NOMO-1 treated with DMSO at 0.1 percent for 48 hours (cell line): Measurements from ENCODE around the gene MCTP1.
"Not testable (repeated sequence)": the region's sequence is repeated elsewhere in the genome, so short reads cannot be mapped to it uniquely, and the experiment has no call there.

ENCODE experiments used
- DNase-seq: peaks from one replicate; lab custom pipeline; 2025; ENCODE audit not compliant: unreplicated experiment; lab: John Stamatoyannopoulos, UW

MCTP1 gene

DNA sequence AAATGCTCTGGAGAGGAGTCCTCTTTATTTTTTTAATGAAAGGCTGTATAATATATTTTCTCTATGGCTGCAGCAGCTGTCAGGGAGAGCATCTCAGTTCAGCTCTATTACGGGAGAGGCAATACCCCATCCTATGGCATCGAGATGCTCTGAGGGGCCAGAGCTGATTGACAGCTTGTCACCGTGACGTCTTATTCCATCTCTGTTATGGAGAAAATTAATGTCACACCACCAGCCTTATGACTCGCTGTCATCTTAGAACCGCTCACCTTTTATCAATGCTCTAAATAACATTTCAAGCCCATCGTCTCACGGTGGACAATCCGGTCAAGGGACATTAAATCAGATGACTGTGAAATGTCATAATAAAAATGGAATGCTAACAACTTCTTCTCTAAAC is 392.9 kb downstream of the MCTP1 start:
- no peak for DNase-seq

DNA sequence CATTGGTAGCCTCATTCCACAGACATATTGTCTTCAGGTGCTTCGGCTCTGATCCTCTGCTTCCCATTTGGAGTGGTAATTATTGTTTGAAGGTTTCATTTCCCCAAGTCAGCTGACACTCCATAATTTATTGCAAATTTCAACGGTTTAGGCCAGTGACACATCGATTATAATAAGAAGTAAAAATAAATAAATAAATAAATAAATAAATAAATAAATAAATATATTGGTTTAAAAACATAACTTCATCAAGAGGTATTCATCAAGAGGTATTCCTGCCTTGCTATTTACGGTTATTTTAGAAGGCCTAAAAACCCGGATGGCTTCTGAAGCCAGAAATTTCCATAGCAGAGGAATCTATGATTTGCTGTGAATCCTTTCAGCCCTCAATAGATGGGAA is 393.3 kb downstream of the MCTP1 start:
- DNase-seq = no peak

DNA sequence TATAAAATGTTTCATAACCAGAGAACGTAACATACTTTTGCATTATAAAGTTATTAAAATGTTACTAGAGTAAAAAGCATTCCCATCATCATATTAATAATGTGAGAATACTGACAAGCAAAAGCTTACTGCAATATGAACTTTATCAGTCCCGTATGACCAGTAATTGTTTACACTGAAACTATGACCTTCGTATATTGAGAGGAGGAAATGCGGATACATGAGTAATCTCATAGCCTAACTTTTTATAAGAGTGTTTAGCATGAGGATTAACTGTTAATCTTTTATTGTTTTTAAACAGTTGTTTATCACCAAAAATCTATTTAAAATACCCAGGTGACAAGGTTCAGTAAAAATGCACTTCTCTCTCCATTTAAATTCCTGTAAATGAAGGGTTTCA is 394.0 kb downstream of the MCTP1 start:
- no peak for DNase-seq

DNA sequence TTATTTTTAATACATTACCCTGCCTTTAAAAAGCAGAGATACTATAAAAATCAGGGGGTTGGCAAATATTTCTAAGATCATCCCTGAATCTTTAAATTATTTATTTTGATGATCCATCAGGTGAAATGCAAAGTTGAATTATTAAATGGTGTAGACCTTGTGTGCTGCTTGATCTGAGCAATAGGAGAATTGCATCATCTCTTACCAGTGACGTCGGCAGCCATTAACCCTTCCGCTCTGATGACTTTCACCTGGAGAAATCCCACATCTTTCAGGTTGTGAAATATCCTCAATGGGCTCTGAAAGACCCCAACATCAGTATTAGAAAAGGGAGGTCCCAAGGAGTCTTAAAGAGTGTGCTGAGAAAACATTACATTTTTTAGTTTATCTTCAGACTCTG is 396.2 kb downstream of the MCTP1 start:
- DNase-seq = no peak

DNA sequence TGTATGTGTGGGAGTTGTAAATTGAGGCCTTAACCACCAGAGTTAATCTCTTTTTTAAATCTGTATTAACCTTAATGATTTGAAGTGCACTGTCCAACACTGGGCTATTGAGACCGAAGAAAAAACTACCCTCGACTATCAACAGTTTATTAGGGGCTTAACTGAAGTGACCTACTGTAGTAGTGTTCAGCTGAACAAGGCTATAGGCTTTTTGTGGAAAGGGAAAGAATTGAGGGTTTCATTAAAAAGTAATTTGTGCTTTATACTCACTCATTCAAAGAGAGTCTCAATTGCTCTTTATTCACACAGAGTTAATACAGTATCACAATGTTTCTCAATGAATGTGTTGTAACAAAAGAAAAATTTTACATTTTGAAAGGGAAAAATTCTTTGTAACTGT is 399.0 kb downstream of the MCTP1 start:
- no peak for DNase-seq

DNA sequence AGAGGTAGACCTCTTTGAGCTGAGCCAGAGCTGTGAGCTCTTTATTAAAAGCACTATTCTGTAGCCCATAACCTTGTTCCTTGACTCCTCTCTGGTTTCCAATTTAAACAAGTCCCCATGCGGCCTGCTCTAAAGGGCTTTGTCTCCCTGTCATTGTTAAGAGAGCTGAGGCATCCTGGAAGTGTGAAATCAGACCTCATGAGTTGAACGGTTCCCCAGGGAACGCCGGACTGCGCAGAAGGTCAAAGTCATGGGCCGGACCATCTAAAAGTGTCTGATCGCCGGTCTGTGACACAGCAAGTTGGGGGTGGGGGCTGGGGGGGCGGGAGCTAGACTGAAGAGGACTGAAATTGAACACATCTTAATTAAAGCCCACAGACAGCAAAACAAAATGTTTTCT is 400.6 kb downstream of the MCTP1 start:
- no peak for DNase-seq

DNA sequence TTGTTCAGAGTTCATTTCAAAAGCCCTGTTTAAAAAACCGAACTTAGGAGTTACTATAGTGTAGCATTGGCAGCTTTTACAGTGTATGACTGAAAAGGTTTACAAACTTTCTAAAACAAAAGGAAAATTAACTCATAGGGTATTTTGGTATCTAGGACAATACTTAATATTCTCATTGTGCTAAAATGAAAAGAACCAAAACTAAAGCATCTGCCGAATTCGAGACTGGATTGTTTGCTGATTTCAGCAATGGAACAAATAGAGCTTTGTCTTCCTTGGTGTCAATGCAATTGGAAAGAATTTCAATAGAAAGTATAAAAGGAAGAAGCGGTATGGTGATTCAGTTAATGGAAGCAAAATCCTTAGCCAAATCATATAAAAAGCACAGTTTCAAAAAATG is 412.4 kb downstream of the MCTP1 start:
- no peak for DNase-seq

DNA sequence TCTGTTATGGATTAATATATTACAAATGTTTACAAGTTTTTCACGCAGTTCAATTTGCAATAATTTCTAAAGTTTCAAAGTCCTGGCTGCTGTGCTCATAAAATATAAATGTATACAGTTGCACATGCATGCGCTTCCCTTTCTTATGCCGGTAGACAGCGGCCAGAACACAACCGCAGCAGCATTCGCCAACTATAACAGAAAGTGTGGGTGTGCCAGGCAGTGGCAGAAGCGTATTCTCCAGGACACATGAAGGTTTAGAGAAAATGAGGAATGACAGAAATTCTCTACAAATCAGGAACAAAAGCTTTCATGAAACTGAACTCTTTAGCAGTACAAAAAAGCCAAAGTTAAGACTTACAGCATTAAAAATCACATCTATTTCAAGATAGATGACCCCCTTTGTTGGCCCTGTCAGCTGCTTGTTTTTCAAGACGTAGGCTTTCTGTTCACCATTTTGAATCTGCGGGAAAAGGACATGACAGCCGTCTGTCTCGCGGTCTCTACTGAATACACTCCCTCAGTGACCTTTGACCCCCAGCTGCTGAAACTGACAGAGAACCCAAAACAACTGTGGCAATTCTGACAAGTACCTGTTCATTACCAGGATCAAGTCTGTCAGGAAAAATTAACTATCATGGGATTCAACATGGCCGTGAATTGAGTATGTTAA is 414.2 kb downstream of the MCTP1 start:
- no peak for DNase-seq

DNA sequence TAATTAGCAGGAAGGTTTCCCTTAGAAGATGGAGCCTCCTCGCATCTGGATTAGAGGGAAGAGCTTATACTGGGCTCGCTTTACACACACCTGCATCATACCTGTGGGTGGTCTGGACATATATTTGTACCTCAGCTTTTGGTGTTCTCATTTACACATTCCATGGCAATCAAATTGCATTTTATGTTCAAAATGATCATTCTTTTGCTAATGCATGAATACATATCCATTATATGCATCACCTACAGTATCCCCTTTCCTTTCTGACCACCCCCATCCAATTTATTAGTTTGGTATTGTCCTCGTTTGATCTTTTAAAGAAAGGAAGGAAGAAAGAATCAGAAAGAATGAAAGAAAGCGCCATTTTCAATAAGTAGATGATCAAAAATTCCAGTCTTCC is 415.0 kb downstream of the MCTP1 start:
- no peak for DNase-seq

DNA sequence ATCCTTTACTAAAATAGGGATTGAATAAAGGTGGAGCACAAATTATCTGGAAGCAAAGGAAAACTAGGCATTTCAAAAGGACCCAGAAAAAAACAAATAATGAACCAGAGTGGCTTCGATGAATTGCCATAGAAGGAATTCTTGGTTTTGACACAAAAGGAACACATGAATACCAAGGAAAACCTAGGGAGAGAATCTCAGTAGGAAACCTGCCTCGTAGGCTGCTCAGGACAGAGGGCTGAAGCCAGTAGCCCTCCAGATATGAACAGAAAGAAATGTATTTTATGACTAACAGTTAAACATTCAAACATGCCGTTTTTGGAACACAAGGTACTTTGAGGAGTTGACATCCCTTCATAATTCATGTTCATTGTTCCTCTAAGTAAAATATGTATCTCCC is 420.9 kb downstream of the MCTP1 start:
- no peak for DNase-seq

DNA sequence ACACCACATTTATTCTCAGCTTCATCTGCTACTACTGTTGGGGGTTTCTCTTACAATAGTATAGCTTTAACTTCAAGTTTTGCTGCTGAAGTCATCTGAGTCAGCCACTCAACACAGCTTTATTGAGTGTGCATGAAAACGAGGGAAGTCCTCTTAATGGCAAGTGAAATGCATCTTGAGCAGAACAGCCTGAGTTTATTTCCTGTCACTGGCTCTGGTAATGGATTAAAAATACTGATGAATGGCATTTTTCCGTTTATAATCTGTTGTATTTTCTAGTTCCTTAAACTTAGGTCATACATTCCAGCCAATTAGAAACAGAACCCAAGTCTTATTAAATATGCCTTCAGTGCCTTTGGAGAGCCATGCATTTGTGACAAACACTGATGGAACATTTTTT is 427.8 kb downstream of the MCTP1 start:
- DNase-seq = no peak

DNA sequence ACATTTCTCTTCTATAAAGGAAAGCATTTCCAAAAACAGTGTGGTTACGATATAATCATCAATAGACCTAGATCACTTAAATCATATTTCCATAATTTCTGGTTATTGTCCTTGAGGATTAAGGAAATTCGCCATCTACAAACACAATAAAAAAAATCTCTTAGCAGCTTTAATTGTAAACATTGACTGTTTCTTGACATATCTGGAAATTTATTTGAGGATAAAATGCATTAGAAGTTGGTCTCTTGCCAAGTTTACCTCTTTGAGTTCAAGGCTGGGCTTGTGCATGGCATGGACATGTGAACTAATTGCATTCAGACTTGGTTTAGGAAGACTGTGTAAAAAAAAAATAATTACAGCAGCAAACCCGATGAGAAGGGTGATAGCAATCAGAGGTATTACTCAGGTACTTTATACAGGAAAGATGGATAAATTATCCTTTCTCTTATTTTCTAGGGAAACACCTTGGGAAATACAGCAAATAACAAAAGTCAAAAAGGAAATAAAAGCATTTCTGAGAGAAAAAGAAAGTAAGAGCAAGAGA is 428.6 kb downstream of the MCTP1 start:
- DNase-seq = no peak

DNA sequence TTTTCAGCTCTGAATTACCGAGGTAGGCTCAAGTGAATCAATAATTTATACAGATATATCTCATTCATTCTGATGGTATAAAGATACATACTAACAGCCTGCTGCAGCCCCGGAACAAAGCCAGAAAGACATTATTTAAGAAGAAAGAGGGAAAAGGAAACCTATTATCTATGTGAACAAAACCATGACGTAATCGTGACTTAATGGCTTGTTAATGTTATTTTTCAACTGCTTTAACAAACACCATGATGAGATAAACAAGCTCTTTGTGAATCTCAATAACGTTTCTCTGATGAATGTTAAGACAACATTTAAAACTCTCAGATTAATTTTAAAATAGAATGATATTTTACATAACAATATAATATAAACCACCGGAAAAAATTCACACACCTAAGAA is 429.4 kb downstream of the MCTP1 start:
- no peak for DNase-seq

DNA sequence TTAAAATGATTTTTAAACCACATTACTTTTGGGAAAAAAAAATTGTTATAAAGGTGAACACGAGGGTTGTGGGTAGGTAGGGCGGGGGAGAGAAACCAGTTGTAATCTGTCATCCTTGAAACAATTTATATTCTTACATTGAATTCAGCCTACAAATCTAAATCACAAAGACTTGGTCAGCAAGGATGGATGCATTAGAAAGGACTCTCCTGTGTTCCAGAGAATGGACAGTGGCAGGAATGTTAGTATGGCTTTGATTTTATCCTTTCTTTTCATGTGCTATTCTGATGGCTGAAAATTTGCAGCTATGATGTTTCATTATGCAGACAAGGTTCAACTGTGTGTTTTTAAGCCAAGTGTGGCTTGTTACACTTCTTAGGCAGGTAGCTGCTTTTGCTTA is 431.8 kb downstream of the MCTP1 start:
- no peak for DNase-seq

DNA sequence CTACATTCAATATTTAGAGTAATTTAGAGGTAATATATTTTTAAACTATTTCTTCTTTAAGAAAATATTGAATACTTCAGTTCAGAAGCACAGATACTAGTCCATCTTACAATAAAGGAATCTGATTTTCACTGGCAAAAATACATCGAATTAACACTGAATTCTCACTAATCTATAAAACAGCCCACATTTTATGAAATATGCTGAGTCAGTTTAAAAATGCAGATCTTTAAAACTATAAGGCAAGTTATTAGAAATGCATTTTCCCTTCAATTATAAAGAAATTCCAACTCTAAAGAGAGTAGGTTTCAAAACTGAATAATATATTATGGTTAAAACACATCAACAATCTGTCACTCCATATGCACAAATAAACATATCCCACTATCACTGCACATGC is 433.9 kb downstream of the MCTP1 start:
- DNase-seq = no peak

DNA sequence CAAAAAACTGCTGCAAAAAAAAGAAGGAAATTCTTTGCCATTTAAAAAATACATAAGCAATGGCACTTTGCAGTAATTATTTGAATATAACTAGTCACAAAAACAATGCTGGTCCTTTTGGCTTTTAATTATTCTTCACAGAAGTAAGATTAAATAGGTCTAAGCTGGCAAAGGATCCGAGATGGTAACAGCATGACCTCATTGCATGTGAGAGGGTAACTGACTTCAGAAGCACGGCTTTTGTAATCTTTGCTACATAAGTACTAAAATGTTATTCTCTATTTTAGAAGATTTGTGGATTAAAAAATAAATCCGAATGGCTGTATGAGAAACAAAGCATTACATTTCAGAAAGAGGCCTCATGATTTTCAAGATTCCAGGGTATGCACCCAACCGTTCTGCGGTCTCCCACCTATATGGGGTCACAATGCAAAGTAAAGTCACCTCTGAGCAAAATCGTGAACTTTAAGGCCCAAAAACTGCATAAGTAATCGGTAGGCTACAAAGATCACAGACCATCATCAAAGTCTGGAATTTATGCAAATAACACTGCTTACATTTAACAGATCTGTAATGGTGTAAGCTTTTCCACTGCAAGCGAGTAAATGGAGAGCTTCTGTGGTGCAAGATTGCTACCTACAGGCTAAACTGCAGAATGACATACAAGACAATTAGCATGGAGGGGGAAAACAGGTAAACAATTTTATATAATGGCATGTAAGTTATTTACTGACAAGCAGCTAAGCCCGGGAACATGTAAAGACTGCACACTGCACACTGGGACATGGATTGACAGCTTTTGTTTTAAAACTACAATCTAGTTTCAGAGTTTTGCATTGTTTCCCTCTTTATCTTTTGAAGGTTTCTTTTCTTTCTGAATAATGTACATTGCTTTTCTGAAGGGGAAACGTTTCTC is 434.8 kb downstream of the MCTP1 start:
- DNase-seq = peak; percentile 2

DNA sequence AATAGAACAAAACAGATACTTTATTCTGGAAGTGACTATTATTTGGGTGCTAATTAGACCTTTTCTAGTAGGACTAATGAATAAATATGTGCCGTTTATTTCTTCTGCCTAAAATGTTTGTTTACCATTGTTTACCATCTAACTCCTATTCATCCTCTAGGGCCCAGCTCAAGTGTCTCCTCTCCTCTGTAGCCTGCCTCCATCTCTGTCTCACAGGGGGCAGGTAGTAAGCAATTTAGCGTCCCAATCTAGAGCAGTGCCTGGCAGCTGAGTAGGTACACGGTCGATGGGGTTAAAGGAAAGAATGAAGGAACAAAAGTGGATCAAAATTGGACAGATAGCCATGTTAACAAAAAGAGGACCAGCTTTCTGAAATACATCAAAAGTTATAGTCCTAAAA is 435.6 kb downstream of the MCTP1 start:
- DNase-seq = no peak

DNA sequence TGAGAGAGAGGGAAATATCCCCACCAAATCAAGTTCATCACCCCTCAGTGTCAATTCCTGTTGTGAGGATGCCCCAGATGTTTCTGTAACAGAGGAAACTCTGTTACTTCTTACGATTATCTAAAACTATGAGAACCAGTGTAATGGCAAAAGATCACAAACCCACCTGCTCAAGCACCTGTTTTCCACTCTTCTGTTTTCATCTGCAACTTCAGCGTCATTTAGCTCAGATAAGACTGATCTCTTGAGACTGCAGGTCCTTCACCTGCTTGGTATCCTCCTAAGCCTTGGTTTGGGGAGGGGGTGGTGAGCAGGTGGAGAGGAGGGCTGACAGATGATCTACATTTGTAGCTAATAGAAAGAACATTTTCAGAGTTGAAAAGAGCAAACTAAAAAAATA is 437.2 kb downstream of the MCTP1 start:
- no peak for DNase-seq

DNA sequence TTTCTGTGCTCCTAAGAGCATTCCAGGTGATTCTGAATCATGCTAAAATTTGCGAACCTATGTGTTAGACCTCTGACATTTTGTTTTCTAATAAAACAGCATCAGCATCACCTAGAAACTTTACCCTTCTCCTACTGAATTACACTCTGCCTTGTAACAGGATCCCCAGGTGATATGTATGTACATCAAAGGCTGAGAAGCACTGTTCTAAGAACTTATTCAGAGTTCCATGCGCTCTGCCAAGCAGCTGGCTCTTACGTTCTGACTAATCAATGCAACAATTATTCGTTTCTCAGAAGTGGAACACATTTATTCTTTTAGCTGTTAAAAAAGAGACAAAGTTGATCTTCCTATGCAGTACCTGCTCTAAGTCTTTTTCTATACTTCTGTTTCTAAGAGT is 437.9 kb downstream of the MCTP1 start:
- no peak for DNase-seq

DNA sequence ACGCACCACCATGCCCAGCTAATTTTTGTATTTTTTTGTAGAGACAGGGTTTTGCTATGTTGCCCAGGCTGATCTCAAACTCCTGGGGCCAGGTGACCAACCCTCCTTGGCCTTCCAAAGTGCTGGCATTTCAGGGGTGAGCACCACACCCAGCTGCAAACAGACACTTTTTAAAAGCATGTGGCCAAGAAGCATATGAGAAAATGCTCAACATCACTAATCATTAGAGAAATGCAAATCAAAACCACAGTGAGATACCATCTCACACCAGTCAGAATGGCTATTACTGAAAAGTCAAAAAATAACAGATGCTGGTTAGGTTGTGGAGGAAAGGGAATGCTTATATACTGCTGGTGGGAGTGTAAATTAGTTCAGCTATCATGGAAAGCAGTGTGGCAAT is 439.2 kb downstream of the MCTP1 start:
- not testable (repeated sequence) for DNase-seq

DNA sequence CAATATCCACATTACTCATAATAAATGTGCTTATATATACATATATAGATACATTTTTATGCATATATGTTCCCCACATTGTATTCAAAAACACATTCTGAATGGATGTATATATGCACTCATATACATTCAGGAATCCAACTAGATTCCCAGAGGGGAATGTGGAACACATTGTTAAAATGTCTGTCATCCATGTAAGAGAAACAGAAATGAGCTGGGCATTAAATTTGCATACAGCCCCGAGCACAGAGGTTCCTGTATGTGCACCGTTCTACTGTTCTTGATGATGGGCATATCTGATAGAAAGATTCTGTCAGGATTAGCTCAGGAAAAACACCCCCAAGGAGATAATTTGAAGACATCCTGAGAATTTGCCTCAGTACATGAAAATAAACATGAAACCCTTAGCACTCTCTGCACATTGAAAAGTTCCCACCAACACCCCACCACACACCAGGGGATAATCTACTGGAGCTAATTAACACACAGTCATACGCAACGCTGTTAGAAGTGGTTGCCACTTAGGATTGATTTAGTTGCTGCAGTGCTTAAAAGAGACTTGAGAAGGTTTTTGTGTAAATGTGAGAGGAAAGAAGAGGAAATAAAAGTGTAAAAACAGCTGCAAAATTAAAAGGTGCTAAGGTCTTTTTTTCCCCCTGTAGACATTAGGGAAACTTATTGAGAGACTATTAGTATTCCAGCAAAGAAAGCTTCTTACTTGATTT is 443.1 kb downstream of the MCTP1 start:
- DNase-seq = no peak

DNA sequence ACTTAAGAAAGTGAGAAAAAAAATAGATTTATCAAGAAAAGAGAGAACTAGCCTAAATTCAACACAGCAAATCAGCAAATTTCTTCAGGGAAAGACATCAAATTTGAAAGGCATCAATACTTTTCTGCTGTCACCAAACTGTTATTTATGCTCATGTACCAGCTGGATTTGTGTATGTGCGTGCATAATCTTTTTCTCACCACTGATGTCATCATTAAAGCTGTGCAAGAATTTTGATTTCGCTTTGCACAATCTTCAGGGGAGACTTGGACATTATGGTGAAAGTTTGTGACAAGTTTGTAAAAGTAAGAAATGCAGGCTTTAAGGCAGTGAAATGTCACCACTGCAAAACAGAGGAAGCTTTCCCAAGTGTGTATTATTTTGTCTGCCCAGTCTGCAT is 451.0 kb downstream of the MCTP1 start:
- no peak for DNase-seq
